Karpas-422 (cell line): ENCODE data around the gene WWTR1. TPM values are rescaled to one million over a fixed set of nuclear protein-coding genes. Genes with fewer than 3 reads are reported as not detected.

Experiments used
- DNase-seq: peaks from one replicate; pipeline ENCODE4 v3.0.0-alpha.2; 2015
- H2AFZ ChIP-seq: fragments of 200-600 bp; sonication (generic); 2 replicates; pipeline ENCODE4 v1.6.1; 2014; ENCODE audit warnings: antibody characterized with exemption, low read length, mixed read lengths
- H3K27ac ChIP-seq: fragments of 200-600 bp; sonication (generic); 2 replicates; pipeline ENCODE4 v1.5.1; 2014; ENCODE audit warnings: mild to moderate bottlenecking, low read length, moderate library complexity
- H3K27me3 ChIP-seq: fragments of 200-600 bp; sonication (generic); 2 replicates; pipeline ENCODE4 v1.6.1; 2014; ENCODE audit warnings: low read length, mixed read lengths
- H3K36me3 ChIP-seq: fragments of 200-600 bp; sonication (generic); 2 replicates; pipeline ENCODE4 v1.6.1; 2014; ENCODE audit warnings: low read length, mixed read lengths; ENCODE audit not compliant: insufficient read depth
- H3K4me1 ChIP-seq: fragments of 200-600 bp; sonication (generic); 2 replicates; pipeline ENCODE4 v1.6.1; 2014; ENCODE audit warnings: mild to moderate bottlenecking, low read length, mixed read lengths
- H3K4me2 ChIP-seq: fragments of 200-600 bp; sonication (generic); 2 replicates; pipeline ENCODE4 v1.6.1; 2014; ENCODE audit warnings: low read length, low read depth, mild to moderate bottlenecking; ENCODE audit not compliant: poor library complexity, severe bottlenecking
- H3K4me3 ChIP-seq: fragments of 200-600 bp; sonication (generic); 2 replicates; pipeline ENCODE4 v1.5.1; 2014; ENCODE audit warnings: mild to moderate bottlenecking, antibody characterized with exemption, low read length, mixed read lengths
- H3K79me2 ChIP-seq: fragments of 200-600 bp; sonication (generic); 2 replicates; pipeline ENCODE4 v1.6.1; 2014; ENCODE audit warnings: mild to moderate bottlenecking, low read length, mixed read lengths
- H3K9ac ChIP-seq: fragments of 200-600 bp; sonication (generic); 2 replicates; pipeline ENCODE4 v1.6.0; 2014; ENCODE audit warnings: low read length
- H3K9me2 ChIP-seq: fragments of 200-600 bp; sonication (generic), shearing (Covaris generic); replicated peaks from 2 replicates; pipeline ENCODE4 v1.6.0; 2014; ENCODE audit warnings: mild to moderate bottlenecking, low read length, moderate library complexity; ENCODE audit not compliant: insufficient read depth
- H3K9me3 ChIP-seq: fragments of 300-700, 200-600 bp; sonication (generic); 2 replicates; pipeline ENCODE4 v1.6.1; 2014; ENCODE audit warnings: low read length, mixed read lengths
- H4K20me1 ChIP-seq: fragments of 200-600 bp; sonication (generic); 2 replicates; pipeline ENCODE4 v1.6.1; 2014; ENCODE audit warnings: mild to moderate bottlenecking, antibody characterized with exemption, low read length, low read depth; ENCODE audit not compliant: insufficient read depth
- total RNA-seq: library from RNA; depleted of rRNA; stranded (reverse); fragments of >200 nt; shearing (Covaris generic); gene quantifications from 2 replicates; pipeline ENCODE4 v1.2.3, GENCODE V29; 2014; ENCODE audit warnings: low replicate concordance

The WWTR1 gene
- total RNA-seq, 1 experiment from 2014 or later: 0.11 TPM

DNA sequence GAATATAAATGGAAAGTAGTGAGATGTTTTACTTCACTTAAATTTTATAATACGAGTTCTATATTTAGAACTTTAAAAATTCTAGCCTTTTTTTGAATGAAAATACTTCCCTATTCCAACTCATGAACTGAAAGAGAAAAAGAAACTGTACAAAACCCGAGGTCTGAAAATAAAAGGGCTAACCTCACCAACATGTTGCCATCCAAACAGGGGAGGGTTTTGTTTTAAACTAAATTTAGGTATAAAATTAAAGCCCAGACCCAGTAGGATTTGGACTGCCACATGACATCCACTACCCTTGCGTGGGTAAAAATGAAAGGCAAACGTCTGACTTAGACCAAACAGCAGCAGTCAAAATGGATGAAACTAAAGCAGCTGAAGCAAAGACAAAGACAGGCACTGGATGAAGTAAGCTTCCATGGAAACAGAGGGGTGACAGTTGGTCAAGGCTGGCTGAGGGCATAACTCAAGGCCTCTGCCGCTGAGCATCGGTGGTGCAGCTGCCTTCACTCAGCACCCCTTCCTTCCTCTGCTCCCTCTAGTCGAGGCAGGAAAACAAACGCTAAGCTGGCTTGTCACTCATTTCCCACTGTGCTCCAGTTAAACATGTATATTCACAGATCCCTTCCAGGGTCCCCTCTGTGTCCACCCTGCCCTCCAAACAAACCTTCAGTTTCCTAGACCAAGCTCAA, 125.2 kb downstream of the WWTR1 start:
- H3K9ac ChIP-seq: no peak overlapping the region

DNA sequence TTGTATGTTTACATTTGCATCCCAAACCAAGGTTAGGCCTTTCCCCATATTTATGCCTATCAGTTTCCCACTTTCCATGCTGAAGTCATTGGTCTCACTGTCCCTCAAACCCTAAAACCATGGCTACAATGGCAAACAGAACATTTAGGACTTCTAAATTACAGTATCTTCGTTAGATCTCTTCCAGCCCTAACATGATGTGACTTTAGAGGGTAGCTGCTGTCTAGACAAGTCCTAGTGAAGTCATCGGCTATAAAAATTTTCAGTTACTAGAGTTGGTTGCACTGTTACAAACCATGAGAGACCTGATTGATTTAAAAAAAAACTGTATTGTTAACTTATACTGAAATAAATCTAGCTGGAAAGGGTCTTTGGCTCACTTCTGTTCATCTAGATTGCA, 128.7 kb downstream of the WWTR1 start:
- Histone ChIP-seq H3K9me2 (no peaks in the 10 kb centered on the region), H3K9ac (no peak overlapping the region), H2AFZ (no peak overlapping the region), H3K9me3 (no peaks in the 10 kb centered on the region), H3K4me2 (no peak overlapping the region), H3K4me3 (no peak overlapping the region), H3K4me1 (no peaks in the 10 kb centered on the region), H3K27me3 (no peaks in the 10 kb centered on the region), H3K79me2 (no peaks in the 10 kb centered on the region), H3K27ac (no peak overlapping the region), H3K36me3 (no peaks in the 10 kb centered on the region), H4K20me1 (no peaks in the 10 kb centered on the region)
- no peak for DNase-seq

More for the DNA sequence above, 125.2 kb downstream of the WWTR1 start:
- H3K9me3 ChIP-seq: no peaks in the 10 kb centered on the region
- H4K20me1 ChIP-seq: no peaks in the 10 kb centered on the region
- H3K4me1 ChIP-seq: no peaks in the 10 kb centered on the region
- no peak overlapping the region for H2AFZ ChIP-seq
- no peak overlapping the region for H3K4me2 ChIP-seq
- no peaks in the 10 kb centered on the region for H3K27me3 ChIP-seq
- H3K36me3 ChIP-seq: no peaks in the 10 kb centered on the region
- no peaks in the 10 kb centered on the region for H3K79me2 ChIP-seq
- H3K27ac ChIP-seq: no peak overlapping the region
- no peaks in the 10 kb centered on the region for H3K9me2 ChIP-seq
- H3K4me3 ChIP-seq: no peak overlapping the region
- no peak for DNase-seq

DNA sequence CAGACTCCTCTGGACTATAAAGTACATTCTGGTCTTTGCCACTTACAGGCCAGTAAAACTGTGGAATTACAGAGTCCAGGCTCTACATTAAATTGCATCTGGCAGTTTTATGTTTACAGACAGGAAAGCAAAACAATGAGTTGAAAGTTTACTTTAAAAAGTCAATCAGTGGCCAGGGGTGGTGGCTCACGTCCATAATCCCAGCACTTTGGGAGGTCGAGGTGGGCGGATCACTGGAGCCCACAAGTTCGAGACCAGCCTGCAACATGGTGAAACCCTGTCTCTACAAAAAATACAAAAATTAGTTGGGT, 129.5 kb downstream of the WWTR1 start:
- no peak overlapping the region for H3K27ac ChIP-seq
- H3K4me1 ChIP-seq: no peaks in the 10 kb centered on the region
- no peak overlapping the region for H3K9ac ChIP-seq
- H3K4me2 ChIP-seq: no peak overlapping the region
- H3K36me3 ChIP-seq: no peaks in the 10 kb centered on the region
- H3K79me2 ChIP-seq: no peaks in the 10 kb centered on the region
- no peak overlapping the region for H2AFZ ChIP-seq
- H3K9me3 ChIP-seq: no peaks in the 10 kb centered on the region
- H3K9me2 ChIP-seq: no peaks in the 10 kb centered on the region
- DNase-seq: no peak
- H3K27me3 ChIP-seq: no peaks in the 10 kb centered on the region
- no peak overlapping the region for H3K4me3 ChIP-seq
- no peaks in the 10 kb centered on the region for H4K20me1 ChIP-seq

DNA sequence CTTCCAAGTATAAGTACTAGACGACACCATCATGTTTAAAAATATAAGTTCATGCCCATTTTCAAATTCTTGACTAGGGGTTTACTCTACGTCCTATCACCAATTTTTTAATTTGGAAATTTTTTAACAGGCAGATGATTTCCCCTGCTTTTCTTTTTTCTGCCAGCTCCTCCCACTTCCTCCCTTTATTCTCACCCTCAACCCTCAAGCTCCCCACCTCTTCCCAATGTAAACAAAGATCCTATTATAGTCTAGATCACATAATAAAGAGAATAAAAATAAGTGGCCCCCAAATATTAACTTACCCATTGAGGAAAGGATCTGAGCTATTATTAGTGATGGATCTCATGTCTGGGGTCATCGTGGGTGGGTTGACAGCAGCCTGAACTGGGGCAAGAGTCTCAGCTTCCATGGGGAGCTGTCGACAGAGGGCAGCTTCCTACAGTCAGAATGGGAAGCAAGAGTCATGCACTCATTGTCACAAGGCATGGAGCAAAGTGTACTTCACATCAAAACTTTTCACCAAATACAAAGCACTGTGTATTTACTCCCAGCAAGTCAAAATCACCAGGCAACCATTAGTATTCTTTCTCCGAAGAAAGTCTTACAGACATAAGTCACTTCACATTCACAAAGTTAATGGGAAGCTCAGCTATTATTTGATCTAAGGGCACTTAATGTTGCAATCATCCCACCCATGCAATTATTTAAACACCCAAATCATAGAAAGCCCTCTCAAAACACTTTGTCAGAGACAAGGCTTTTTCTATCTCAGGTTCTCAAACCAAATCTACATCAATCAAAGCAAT, 130.1 kb downstream of the WWTR1 start:
- Histone ChIP-seq H3K4me1 (no peaks in the 10 kb centered on the region), H3K4me2 (no peak overlapping the region), H3K9me3 (no peaks in the 10 kb centered on the region), H3K27ac (no peak overlapping the region), H3K79me2 (no peaks in the 10 kb centered on the region), H2AFZ (no peak overlapping the region), H4K20me1 (no peaks in the 10 kb centered on the region), H3K4me3 (no peak overlapping the region), H3K9ac (no peak overlapping the region), H3K36me3 (no peaks in the 10 kb centered on the region), H3K27me3 (no peaks in the 10 kb centered on the region), H3K9me2 (no peaks in the 10 kb centered on the region)
- DNase-seq: no peak

DNA sequence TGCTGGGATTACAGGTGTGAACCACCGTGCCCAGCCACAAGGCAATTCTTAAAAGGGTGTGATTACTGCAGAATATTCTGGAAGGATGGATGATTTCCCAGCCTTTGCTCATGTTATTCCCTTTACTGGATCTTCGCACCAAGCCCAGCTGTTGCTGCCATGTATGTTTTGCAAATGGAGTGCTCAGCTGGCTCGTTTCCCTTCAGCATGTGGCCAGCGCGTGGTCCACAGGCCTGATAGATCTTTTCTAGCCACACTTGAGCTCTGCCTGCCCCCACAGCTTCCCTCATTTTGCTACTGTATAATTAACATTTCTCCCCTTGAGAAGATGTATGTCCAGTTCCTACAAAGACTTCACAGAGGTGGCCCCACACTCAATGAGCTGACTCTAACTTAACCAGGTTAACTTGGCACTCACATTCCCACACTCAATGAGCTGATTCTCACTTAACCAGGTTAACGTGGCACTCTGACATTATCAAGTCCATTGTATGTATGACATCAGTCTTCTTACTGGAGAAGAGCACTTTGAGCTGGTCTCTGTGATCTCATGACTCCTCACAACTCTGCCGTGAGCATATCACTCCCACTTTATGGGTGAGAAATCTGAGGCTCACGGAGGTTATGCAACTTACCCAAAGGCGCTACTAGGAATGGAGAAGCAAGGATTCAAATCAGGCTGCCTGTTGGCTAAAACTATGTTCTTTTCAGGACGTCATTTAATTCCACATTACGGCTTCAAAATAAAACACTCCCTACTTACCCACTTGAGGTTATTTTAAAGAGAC, 134.1 kb downstream of the WWTR1 start:
- Histone ChIP-seq H3K9ac (no peak overlapping the region), H2AFZ (no peak overlapping the region), H3K36me3 (no peaks in the 10 kb centered on the region), H3K9me3 (no peaks in the 10 kb centered on the region), H3K4me2 (no peak overlapping the region), H3K27me3 (no peaks in the 10 kb centered on the region), H3K4me3 (no peak overlapping the region), H3K9me2 (no peaks in the 10 kb centered on the region), H3K27ac (no peak overlapping the region), H4K20me1 (no peaks in the 10 kb centered on the region), H3K4me1 (no peaks in the 10 kb centered on the region), H3K79me2 (no peaks in the 10 kb centered on the region)
- no peak for DNase-seq

DNA sequence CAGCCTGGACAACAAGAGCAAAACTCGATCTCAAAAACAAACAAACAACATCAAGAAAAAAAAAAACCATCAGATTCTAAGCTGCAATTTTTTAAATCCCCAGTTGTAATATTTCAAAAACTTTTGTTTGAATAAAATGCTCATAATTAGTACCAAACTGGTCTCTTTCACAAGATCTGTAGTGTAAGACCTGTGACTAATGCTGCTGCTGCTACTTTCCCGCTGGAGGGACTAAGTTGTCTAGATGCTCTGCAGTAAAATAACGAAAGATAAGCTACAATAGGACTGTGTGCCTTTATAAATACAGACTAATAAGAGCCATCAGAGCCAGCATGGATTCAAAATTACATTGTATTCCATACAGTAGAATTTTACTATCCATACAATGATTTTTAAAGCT, 137.9 kb downstream of the WWTR1 start:
- Histone ChIP-seq H4K20me1 (no peaks in the 10 kb centered on the region), H3K4me1 (no peaks in the 10 kb centered on the region), H3K9ac (no peak overlapping the region), H3K4me2 (no peak overlapping the region), H3K79me2 (no peaks in the 10 kb centered on the region), H2AFZ (no peak overlapping the region), H3K9me3 (no peaks in the 10 kb centered on the region), H3K9me2 (no peaks in the 10 kb centered on the region), H3K27me3 (no peaks in the 10 kb centered on the region), H3K36me3 (no peaks in the 10 kb centered on the region), H3K4me3 (no peak overlapping the region), H3K27ac (no peak overlapping the region)
- no peak for DNase-seq

DNA sequence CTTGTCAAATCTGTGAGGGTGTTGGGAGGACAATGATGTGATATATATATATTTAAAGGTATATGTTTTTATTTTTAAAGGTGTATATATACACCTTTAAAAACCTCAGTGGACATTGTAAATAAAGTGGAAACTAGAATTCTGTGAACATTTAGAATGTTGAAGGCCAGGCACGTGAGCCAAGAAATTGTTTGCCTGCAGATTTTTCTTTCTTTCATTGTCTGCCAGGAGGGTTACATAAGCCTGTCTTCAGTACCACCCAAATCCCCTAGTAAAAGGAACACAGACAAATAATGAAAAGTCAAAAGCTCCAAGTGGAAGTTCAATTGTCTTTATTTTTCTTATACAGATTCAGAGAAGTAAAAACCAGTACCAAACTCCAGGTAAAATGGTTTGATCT, 140.9 kb downstream of the WWTR1 start:
- Histone ChIP-seq H3K4me2 (no peak overlapping the region), H3K9me2 (no peaks in the 10 kb centered on the region), H4K20me1 (no peaks in the 10 kb centered on the region), H3K9me3 (no peaks in the 10 kb centered on the region), H3K4me3 (no peak overlapping the region), H3K79me2 (no peaks in the 10 kb centered on the region), H2AFZ (no peak overlapping the region), H3K27me3 (no peaks in the 10 kb centered on the region), H3K36me3 (no peaks in the 10 kb centered on the region), H3K27ac (no peak overlapping the region), H3K4me1 (no peaks in the 10 kb centered on the region), H3K9ac (no peak overlapping the region)
- DNase-seq: no peak

DNA sequence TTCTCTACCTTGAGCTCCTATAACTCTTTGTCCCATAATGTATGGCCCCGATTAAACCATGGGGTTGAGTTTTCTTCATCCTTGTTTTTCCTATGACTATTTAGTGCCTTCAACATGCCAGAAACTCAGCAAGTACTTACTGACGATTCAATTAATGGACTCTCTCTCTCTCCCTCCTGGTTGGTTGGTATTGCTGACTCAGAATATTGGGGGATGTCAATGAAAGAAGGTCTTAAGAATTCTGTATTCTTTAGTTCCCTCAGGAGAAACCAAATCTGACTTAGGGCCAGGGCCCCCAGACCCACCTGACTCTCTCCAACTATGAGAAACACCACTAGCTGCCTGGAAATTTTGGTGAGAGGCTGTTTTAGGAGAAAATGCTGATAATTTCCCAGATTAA, 142.6 kb downstream of the WWTR1 start:
- Histone ChIP-seq H3K27me3 (no peaks in the 10 kb centered on the region), H4K20me1 (no peaks in the 10 kb centered on the region), H3K4me1 (no peaks in the 10 kb centered on the region), H3K4me2 (no peak overlapping the region), H3K4me3 (no peak overlapping the region), H3K9me2 (no peaks in the 10 kb centered on the region), H3K9ac (no peak overlapping the region), H2AFZ (no peak overlapping the region), H3K36me3 (no peaks in the 10 kb centered on the region), H3K79me2 (no peaks in the 10 kb centered on the region), H3K27ac (no peak overlapping the region), H3K9me3 (no peaks in the 10 kb centered on the region)
- no peak for DNase-seq
